HG02610 (cell line): ENCODE measurements around the gene FAM222B.
"Not testable (repeated sequence)": the region's sequence is repeated elsewhere in the genome, so short reads cannot be mapped to it uniquely, and the experiment has no call there.

Source experiments
- ATAC-seq: cut with Tn5 transposase; IDR thresholded peaks from one replicate; pipeline ENCODE4 v1.9.1; 2021; ENCODE audit warnings: mild to moderate bottlenecking, moderate library complexity; ENCODE audit not compliant: unreplicated experiment

The FAM222B gene

DNA sequence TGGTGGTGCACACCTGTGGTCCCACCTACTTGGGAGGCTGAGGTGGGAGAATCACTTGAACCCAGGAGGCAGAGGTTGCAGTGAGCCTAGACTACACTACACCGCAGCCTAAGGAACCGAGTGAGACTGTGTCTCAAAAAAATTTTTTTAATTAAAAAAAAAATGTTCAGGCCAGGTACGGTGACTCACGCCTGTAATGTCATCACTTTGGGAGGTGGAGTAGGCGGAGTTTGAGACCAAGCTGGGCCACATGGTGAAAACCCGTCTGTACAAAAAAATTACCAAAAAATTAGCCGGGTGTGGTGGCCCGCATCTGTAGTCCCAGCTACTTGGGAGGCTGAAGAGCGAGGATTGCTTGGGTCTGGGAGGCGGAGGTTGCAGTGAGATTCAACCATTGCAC, 3.6 kb upstream of the FAM222B start:
- no peak for ATAC-seq

DNA sequence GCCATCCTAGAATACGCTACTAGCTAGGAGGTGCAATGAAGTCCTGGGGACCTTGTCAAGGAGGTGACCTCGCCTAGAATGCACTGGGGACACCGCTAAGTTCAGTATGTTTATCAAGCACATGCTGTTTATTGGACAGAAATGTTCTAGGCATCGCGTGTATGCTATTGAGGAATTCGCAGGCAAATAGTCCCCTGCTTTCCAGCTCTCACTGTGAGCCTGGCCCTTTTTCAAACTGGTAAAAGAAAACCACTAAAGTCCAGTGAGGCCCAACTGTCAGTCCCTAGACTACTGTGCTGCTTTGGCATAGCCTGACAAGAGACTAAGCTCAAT, 1.2 kb upstream of the FAM222B start:
- ATAC-seq: no peak

DNA sequence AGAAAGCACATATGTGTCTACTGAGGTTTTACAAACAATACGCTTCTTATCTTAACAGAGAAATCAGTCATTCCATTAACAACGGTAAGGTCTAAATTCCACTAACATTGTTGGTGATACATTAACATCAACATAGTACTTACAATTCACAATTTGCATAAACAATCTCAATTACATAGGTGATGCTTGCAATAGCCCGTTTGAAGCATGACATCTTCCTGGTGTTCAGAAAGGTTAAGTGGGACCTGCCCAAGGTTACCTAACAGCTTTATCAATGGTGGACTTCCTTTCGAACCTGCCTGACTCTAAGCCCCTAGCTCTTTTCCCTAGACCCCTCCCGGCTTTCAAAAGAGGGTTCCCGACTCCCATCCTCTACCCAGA, 699 bp downstream of the FAM222B start:
- no peak for ATAC-seq

DNA sequence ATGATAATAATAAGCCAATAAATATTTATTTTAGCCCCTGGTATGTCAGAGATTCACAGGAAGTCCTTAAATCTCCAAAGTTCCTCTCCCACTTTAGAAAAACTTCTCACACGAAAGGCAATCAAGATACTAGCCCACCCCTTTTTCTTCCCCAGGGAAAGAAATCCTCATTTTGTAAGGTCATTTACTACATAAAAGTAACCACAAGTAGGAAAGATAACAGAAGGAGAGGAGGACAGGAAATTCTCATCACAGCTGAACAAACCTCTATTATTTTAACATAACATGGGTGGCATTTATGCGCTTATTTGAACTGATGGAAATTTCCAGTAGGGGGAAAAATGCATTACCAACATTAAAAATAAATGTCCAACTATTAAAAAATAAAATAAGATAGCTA, 3.4 kb downstream of the FAM222B start:
- no peak for ATAC-seq

DNA sequence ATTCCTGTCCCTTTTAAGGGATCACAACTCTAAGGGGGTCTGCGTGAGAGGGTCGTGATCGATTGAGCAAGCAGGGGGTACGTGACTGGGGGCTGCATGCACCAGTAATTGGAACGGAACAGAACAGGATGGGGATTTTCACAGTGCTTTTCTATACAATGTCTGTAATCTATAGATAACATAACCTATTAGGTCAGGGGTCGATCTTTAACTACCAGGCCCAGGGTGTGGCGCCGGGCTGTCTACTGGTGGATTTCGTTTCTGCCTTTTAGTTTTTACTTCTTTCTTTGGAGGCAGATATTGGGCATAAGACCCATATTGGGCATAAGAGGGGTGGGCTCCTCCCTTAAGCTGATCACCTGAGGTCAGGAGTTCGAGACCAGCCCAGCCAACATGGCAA, 6.0 kb downstream of the FAM222B start:
- ATAC-seq: not testable (repeated sequence)

DNA sequence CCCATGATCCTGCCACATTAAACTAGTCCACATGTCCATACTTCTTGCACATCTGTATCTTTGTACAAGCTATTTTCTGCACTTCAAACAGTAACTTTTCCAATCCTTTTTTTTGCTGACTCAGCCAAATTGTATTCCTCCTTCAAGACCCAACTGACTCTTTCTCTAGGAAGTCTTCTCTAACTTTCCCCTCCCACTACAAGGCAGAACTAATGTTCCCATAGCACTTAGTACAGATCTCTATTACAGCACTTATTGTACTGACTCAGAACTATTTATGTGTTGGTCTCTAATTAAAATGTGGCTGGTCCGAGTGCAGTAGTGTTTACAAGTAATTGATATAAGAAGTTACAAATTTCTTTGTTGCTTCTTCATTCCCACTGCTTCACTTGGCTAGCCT, 8.2 kb downstream of the FAM222B start:
- ATAC-seq: no peak

DNA sequence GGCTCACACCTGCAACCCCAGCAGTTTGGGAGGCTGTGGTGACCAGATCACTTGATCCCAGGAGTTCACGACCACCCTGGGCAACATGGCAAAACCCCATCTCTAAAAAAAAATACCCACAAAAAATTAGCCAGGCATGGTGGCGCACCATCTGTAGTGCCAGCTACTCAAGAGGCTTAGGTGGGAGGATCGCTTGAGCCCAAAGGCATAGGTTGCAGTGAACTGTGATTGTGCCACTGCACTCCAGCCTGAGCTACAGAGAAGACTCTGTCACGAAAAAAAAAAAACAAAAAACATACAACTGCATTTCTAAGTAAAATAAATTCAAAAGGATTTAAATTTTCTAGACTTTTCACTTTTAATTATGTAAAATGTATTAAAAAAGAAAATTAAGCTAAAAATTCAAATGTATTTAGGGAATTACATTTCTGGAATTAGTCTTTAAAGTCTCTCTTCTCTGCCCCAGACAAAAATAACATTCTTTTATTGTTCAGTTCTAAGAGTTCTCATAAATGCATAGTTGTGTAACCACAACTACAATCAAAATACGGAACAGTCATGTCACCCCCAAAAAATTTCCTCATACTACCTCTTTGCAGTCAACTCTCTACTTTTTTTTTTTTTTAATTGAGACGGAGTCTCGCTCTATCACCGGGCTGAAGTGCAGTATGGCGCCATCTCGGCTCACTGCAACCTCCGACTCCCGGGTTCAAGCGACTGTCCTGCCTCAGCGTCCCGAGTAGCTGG, 14.1 kb downstream of the FAM222B start:
- ATAC-seq: no peak

DNA sequence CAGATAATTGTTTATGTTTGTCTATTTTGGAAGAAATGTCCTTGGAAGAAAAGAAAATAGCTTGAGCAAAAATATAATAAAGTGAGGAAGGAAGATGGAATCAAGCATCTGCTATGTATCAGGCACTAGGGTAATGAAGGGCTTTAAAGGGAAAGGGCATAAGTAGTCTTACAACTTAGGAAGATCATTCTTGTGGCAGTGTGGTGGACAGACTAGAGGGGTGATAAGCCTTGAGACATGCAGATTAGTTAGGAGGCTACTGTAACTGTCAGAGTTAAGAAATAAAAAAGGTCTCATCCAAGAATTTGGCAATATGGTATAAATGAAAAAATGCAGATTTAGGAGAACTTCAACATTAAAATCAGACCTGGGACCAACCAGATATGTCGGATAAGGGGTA, 14.9 kb downstream of the FAM222B start:
- ATAC-seq: no peak

DNA sequence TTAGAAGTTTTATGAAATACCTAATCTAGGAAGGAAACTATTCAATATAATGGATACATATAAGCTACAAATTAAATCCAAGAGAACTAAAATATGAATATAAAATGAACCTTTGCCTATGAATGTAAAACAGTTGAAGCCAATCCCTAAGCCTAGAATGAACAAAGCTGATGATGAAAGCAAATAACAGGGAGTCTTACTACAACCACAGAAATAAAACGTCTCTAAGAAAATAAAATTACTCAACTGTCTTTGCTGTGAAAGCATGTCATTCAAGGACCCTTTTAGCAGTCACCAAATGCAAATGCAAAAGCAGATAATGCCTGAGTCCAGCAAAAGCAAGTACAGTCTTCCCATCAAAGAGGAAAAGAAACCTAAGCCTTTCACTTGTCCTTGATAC, 23.0 kb downstream of the FAM222B start:
- ATAC-seq: no peak

DNA sequence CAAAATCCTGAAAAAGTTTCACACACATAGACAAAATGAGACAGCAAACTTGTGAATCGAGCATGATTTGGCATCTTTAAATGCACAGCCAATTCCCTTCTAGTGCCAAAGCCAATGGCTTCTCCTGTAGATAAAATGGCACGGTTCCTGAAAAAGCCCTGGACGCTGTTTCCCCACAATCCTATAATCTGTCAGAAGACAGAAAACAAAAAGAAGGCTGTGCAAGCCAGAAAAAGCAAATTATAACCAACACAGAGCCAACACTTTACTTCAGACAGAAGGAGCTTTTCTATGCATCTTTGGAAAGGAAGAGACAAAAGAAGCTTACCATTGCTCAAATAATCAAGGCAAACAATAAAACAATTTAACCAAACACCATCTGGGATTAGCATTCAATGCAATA, 23.8 kb downstream of the FAM222B start:
- ATAC-seq: no peak

DNA sequence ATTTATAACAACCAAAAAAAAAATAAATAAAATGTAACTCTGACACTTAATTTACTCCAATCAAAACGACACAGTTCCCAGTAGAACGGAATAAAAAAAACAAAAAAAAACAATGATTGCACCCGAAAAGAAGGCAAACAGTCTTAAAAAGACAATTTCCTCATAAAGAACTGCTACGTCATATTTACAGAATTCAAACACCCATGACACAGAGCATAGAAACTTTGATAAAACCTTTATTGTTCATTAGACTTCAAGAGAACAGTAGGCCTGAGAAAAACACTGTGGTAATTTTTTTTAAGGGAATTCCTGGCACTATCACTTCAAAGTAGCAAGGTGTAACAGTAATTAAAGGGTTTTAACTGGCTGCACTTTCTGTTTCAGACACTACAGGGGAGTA, 26.1 kb downstream of the FAM222B start:
- ATAC-seq: no peak

DNA sequence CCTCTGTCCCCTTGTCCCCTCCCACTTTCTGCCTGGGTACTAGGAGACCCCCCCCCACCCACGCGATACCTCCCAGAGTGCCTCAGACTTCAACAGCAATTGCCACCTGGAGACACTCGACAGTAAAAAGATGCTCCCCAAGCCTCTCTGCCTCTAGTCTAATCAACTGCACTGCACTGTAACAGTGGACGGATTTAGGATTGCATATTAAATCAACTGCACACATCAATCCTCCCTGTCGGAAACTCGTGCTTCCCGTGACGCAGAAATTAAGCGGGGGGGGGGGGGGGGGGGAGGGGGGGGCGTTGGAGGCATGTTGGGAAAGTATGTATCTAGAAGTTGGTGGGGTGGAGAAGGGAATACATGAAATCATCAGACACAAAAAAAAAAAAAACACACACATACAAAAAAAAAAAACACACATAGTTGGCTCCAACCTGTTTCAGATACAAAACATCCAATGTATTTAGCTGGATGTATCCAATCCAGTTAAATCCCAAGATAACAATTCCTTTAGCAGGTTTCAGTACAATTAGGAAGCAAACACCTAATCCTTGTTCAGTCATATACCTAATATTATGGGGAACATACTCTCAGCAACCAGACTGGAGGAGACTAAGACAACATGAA, 29.7 kb downstream of the FAM222B start:
- ATAC-seq: no peak

DNA sequence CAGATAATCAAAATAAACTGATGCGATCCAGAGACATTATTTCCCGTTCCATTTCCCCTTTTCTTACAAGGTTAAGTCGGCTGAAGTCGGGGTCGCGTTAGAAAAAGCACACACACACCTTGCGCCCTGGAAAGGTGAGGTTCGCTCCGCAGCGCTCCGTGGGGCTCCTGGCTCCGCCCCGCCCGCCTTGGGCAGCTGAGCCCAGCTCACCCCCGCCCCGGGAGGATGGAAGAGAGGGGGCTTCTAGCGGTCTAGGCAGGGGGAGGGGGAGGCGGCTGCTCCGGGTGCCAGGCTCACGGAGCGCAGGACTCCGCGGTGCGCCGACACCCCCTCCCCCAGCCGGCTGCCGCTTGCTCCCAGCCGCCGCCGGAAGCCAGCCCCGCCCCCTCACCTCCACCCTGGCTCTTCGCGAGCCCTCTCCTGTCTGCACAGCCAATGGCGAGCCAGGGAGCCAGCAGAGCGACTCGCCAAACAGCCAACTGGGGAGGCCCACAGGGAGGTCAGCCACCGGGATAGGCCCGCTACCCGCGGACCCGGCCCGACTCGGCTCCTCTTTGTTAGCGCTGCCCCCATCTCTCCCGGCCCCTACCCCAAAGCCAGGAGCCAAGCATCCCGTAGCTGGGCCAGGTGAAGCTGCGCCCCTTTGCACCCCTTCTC, 30.4 kb downstream of the FAM222B start:
- ATAC-seq: peak; percentile 98

DNA sequence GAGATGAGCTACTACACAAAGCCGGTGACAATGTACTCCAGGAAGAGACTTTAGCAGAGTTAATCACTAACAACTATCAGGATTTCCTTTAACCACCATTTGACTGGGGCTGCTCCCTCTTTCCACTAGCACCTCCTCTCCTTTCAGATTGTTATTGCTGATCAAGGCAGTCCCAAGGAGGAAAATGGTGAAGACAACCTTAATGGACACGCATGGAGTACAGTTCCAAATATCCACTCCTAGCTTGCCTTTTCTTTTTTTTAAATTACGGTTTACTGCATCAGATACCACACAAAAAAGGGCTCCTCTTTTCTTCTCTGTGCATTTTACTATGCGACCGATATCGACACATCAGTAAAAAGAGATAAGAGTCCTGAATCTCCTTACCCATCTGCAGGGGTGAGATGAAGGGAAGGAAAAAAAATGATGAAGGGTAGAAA, 30.9 kb downstream of the FAM222B start:
- ATAC-seq: no peak

DNA sequence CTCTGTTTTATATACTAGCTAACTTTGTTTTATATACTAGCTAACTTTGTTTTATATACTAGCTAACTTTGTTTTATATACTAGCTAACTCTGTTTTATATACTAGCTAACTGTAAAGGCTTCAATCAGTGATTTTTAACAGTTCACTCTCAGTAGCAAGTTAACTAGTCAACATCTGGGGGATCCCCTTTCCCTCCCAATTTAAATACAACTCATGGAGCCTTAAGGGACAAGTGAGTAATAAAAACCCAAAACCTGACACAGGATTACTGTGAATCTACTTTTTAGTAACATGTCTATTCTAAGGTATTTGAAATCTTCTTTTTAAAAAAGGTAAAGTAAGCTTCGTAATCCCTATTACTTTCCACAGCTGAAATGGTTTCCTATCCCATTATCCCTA, 32.2 kb downstream of the FAM222B start:
- ATAC-seq: no peak

DNA sequence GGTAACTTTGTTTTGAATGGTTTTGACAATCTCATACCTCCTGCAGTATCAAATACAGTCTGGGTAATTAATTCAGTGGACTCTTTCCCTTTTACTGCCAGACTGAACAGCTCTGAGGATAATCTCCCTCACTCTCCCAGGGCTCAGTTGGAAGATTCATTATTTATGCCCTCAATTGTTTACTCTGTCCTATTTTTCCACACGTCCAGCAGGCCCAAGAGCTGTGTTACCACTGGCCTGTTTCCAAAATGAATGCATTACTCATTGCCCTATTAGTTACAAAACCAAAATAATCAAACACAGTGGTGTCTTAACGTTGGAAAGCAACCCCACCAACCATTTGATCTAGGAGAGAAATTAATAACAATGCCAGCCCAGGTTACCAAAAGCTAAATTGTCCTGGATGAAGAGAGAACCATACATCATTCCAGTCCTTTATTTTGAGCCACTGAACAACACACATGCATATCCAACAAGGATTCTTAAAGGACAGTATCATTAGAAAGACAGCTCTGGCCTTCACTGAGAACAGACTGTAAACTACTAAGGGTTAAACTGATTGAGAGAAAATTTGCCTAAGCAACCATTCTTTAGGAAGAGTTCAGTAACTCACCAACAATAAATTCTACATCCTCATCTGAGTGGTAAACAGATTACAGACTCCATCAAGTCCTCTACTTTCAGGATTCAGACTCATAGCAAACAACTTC, 34.5 kb downstream of the FAM222B start:
- no peak for ATAC-seq

DNA sequence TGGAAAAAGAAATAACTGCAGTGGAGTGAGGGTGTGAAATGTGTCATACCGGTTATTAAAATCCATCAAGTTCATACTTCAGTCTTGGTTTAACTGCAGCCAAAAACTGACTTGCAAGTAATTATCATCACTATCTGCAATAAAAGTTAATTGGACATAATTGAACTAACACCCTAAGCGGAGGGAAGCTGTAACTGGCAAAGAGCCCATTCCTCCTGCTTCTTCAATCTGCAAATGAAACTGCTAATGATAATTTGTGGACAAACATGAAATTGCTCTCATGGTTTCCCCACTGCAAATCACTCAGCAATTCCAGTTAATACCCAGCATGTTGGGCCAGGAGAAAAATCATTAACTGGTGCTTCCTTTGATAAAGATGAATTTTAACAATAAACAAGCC, 46.5 kb downstream of the FAM222B start:
- no peak for ATAC-seq

DNA sequence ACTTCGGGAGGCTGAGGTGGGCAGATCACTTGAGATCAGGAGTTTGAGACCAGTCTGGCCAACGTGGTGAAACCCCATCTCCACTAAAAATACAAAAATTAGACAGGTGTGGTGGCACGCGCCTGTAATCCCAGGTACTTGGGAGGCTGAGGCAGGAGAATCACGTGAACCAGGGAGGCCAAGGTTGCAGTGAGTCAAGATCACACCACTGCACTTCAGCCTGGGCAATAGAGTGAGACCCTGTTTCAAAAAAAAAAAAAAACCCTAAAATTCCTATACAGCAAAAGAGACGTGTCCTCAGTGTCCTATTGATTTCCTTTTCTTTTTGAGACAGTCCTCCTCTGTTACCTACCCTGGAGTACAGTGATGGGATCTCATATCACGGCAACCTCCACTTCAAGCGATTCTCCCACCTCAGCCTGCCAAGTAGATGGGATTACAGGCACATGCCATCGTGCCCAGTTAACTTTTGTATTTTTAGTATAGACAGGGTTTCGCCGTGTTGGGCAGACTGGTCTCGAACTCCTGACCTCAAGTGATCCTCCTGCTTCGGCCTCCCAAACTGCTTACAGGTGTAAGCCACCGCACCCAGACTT, 47.6 kb downstream of the FAM222B start:
- ATAC-seq: not testable (repeated sequence)

DNA sequence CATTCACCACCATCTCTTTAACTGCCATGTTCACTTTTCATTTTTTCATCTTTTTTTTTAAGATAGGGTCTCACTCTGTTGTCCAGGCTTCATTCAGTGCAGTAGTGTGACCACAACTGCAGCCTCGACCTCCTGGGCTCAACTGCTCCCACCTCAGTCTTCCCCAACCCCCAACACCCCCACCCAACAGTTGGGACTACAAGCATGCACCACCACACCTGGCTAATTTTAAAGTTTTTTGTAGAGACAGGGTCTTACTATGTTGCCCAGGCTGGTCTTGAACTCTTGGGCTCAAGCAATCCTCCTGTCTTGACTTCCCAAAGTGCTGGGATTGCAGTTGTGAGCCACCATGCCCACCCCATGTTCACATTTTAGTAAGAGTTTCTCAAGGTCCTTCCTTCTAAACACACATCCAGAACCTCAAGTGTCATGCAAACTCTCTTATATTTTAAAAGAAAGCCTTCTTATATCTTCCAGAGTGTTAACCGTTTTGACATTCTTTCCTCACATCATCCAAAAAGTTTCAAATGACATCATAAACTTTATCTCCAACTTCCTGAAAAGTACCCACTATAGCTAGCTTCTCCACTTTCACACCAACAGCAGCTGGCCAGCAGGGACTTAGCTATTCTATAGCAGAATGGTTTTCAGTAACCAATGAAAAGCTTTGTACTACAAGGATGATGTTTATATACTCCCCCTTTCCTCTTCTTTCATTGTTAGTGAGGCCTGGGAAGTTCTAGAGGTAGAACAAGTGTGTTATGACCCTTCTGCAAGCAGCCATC, 49.5 kb downstream of the FAM222B start:
- ATAC-seq: no peak

DNA sequence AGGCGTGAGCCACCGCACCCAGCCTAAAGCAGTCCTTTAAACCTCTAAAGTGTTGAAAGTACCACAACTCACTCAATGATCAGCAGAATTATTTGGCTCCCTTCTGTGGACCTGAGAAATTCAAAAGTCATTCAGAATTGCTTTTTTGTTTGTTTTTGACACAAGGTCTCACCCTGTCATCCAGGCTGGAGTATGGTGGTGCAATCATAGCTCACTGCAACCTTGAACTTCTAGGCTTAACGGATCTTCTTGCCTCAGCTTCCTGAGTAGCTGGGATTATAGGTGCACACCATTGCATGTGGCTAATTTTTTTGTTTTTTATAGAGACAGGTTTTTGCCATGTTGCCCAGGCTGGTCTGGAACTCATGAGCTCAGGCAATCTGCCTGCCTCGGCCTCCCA, 54.5 kb downstream of the FAM222B start:
- no peak for ATAC-seq

DNA sequence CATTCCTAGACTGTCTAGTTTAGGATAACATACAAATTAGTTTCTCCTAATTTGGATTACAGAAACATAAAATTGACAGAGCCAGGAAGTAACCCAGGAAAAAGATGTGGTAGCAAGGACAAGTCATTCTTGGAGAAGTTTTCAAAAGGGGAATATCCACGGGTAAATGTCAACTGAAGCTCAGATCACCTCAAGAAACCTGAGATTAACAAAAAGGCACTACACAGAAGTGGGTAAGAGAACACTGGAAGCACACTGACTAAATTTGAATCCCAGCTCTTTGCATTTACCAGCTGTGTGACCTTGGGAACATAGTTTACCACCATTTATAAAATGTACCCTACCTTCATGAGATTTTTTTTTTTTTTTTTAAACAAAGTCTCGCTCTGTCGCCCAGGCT, 59.4 kb downstream of the FAM222B start:
- ATAC-seq: no peak
